ENCODE data around the gene KLRD1.

KLRD1 gene

GRCh38 chr12:10307630-10308029 lies at the start of gene KLRD1:
Gene KLRD1, plus strand, starts transcription at chr12:10307870. Its CDS starts 208 bp downstream, at chr12:10308078.
- Histone ChIP-seq H3K27ac (ENCODE audit: low read depth, low read length) (no peak within 1 kb of the TSS), H3K4me1 (ENCODE audit: control insufficient read depth, low read length) (peaks cover 7% of the 10 kb centered on the region), H3K79me2 (ENCODE audit: control insufficient read depth, low read length) (no peaks in the 10 kb centered on the region), H3K4me3 (ENCODE audit: low read length) (no peak within 1 kb of the TSS), H3K9me2 (replicated peaks; ENCODE audit: control insufficient read depth, low read length) (no peaks in the 10 kb centered on the region), H3F3A (ENCODE audit: control insufficient read depth, insufficient read depth) (no peaks in the 10 kb centered on the region), H3K9me3 (ENCODE audit: control insufficient read depth, insufficient read depth, low read length) (peaks cover 6% of the 10 kb centered on the region; the same call in 1 of the 2 replicates), H4K20me1 (ENCODE audit: control insufficient read depth, insufficient read depth, low read depth, low read length) (no peaks in the 10 kb centered on the region), H3K4me2 (ENCODE audit: low read length) (no peak within 1 kb of the TSS), H3K36me3 (ENCODE audit: control insufficient read depth, low read length) (no peaks in the 10 kb centered on the region), H3K27me3 (ENCODE audit: control insufficient read depth, low read length) (no peaks in the 10 kb centered on the region)
- TF ChIP-seq EZH2phosphoT487 (IDR thresholded peaks at IDR 0.05; ENCODE audit: borderline replicate concordance, low read length) (no peak), CTCF (IDR thresholded peaks at IDR 0.05; ENCODE audit: low read depth, low read length, poor library complexity, severe bottlenecking) (no peak)

DNA sequence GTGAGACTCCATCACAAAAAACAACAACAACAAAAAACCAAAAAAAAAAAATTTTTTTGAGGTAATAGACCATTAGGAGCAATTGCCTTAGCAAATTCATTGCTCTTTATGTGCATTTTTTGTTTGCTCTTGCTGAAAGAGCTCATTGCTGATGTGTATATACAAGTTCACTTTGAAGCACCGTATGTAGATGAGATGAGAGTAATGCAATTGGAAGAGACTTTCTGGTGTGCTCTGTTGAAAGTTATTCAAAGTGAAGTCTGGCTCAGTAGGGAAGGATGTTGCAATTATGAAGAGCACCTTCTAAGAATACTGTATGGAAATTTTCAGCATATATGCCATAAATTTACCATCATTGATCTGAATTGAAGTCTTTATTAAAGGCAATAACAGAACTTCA lies 46.7 kb upstream of the KLRD1 start:
- Histone ChIP-seq H3K79me2 (ENCODE audit: control insufficient read depth, low read length) (no peaks in the 10 kb centered on the region), H3K4me1 (ENCODE audit: control insufficient read depth, low read length) (no peaks in the 10 kb centered on the region), H3K4me2 (ENCODE audit: low read length) (no peak overlapping the region), H3K27me3 (ENCODE audit: control insufficient read depth, low read length) (no peaks in the 10 kb centered on the region), H3F3A (ENCODE audit: control insufficient read depth, insufficient read depth) (no peaks in the 10 kb centered on the region; the same call in 1 of the 2 replicates), H3K4me3 (ENCODE audit: low read length) (no peak overlapping the region), H3K9me3 (ENCODE audit: control insufficient read depth, insufficient read depth, low read length) (peaks cover 6% of the 10 kb centered on the region; the same call in 1 of the 2 replicates), H3K27ac (ENCODE audit: low read depth, low read length) (no peak overlapping the region), H3K36me3 (ENCODE audit: control insufficient read depth, low read length) (no peaks in the 10 kb centered on the region), H3K9me2 (replicated peaks; ENCODE audit: control insufficient read depth, low read length) (no peaks in the 10 kb centered on the region), H4K20me1 (ENCODE audit: control insufficient read depth, insufficient read depth, low read depth, low read length) (no peaks in the 10 kb centered on the region)
- TF ChIP-seq CTCF (IDR thresholded peaks at IDR 0.05; ENCODE audit: low read depth, low read length, poor library complexity, severe bottlenecking) = no peak
- no peak for TF ChIP-seq EZH2phosphoT487 (IDR thresholded peaks at IDR 0.05; ENCODE audit: borderline replicate concordance, low read length)

GRCh38 chr12:10268037-10268436 lies 39.6 kb upstream of the KLRD1 start:
- peaks cover 8% of the 10 kb centered on the region; the same call in 1 of the 2 replicates for H3K9me3 ChIP-seq (ENCODE audit: control insufficient read depth, insufficient read depth, low read length)
- no peaks in the 10 kb centered on the region for H3K27me3 ChIP-seq (ENCODE audit: control insufficient read depth, low read length)
- H3K9me2 ChIP-seq (replicated peaks; ENCODE audit: control insufficient read depth, low read length) = no peaks in the 10 kb centered on the region
- no peaks in the 10 kb centered on the region for H4K20me1 ChIP-seq (ENCODE audit: control insufficient read depth, insufficient read depth, low read depth, low read length)
- no peaks in the 10 kb centered on the region for H3K4me1 ChIP-seq (ENCODE audit: control insufficient read depth, low read length)
- no peak overlapping the region for H3K27ac ChIP-seq (ENCODE audit: low read depth, low read length)
- no peaks in the 10 kb centered on the region for H3K79me2 ChIP-seq (ENCODE audit: control insufficient read depth, low read length)
- no peaks in the 10 kb centered on the region for H3K36me3 ChIP-seq (ENCODE audit: control insufficient read depth, low read length)
- TF ChIP-seq EZH2phosphoT487 (IDR thresholded peaks at IDR 0.05; ENCODE audit: borderline replicate concordance, low read length) = no peak
- no peak for TF ChIP-seq CTCF (IDR thresholded peaks at IDR 0.05; ENCODE audit: low read depth, low read length, poor library complexity, severe bottlenecking)
- H3K4me3 ChIP-seq (ENCODE audit: low read length) = no peak overlapping the region
- no peaks in the 10 kb centered on the region for H3F3A ChIP-seq (ENCODE audit: control insufficient read depth, insufficient read depth)
- no peak overlapping the region for H3K4me2 ChIP-seq (ENCODE audit: low read length)
